Spinal cord (tissue), 10 donors: Measurements from ENCODE around the gene THEMIS2. TPM values are rescaled to one million over a fixed set of nuclear protein-coding genes. Genes with fewer than 3 reads are reported as not detected.
"Not testable (repeated sequence)": the region's sequence is repeated elsewhere in the genome, so short reads cannot be mapped to it uniquely, and the experiment has no call there.

Experiments used
- DNase-seq, 6 donors: peaks; one replicate each; pipeline versions ENCODE4 v3.0.0 to v3.0.0-alpha.2; 2013 to 2015; ENCODE audit warnings: low spot score in 6 of 6, low read depth in 4 of 6
- H3K27ac ChIP-seq: one replicate; pipeline ENCODE4 v1.5.1; 2013; ENCODE audit warnings: low read depth, low read length, control low read depth
- H3K27me3 ChIP-seq: one replicate; pipeline ENCODE4 v1.6.1; 2013; ENCODE audit warnings: low read length; ENCODE audit not compliant: control insufficient read depth, insufficient read depth
- H3K36me3 ChIP-seq: one replicate; pipeline ENCODE4 v1.6.1; 2013; ENCODE audit warnings: low read length; ENCODE audit not compliant: control insufficient read depth, insufficient read depth
- H3K4me1 ChIP-seq: one replicate; pipeline ENCODE4 v1.6.1; 2013; ENCODE audit warnings: low read length; ENCODE audit not compliant: control insufficient read depth, insufficient read depth
- H3K4me3 ChIP-seq: one replicate; pipeline ENCODE4 v1.5.1; 2013; ENCODE audit warnings: low read depth, low read length, control low read depth
- H3K9me3 ChIP-seq: one replicate; pipeline ENCODE4 v1.6.1; 2013; ENCODE audit warnings: low read length; ENCODE audit not compliant: control insufficient read depth, insufficient read depth
- WGBS: methylation state at CpG from one replicate; pipeline ENCODE4 v1.1.5; 2013; ENCODE audit warnings: missing lambda C conversion rate; ENCODE audit not compliant: insufficient coverage; 5-methylcytosine and 5-hydroxymethylcytosine counted together
- polyA plus RNA-seq, 2 donors: library from polyadenylated mRNA; unstranded; fragments of 120-200 nt; gene quantifications; one replicate each; pipeline ENCODE4 v1.2.1, GENCODE V29; 2013; ENCODE audit not compliant: insufficient read length in 2 of 2
- total RNA-seq, 2 donors: library from RNA; depleted of rRNA in 1 of 2; stranded (reverse); fragments of 120-200 nt in 1 of 2; fragments of >200 nt in 1 of 2; gene quantifications; one replicate each; pipeline versions ENCODE4 v1.2.3 to v1.2.4, GENCODE V29; 2013 to 2014
- donor health status: healthy.

Gene THEMIS2
- total and polyA plus RNA-seq, 4 donors = 7.4 to 14.6 (median 9.1) TPM

GRCh38 chr1:27835046-27835445 is 37.3 kb upstream of the THEMIS2 start:
- no peak overlapping the region for H3K27ac ChIP-seq
- H3K9me3 ChIP-seq = no peaks in the 10 kb centered on the region
- peaks cover 17% of the 10 kb centered on the region for H3K36me3 ChIP-seq
- no peaks in the 10 kb centered on the region for H3K27me3 ChIP-seq
- H3K4me3 ChIP-seq = no peak overlapping the region
- H3K4me1 ChIP-seq = peaks cover 4% of the 10 kb centered on the region
- peak in 1 of 6 donors; percentile 55 for DNase-seq

GRCh38 chr1:27835501-27835900 is 36.8 kb upstream of the THEMIS2 start:
- no peak overlapping the region for H3K4me3 ChIP-seq
- H3K27me3 ChIP-seq = no peaks in the 10 kb centered on the region
- no peaks in the 10 kb centered on the region for H3K9me3 ChIP-seq
- peak in 1 of 6 donors; percentile 46 for DNase-seq
- H3K36me3 ChIP-seq = peaks cover 17% of the 10 kb centered on the region
- WGBS = no CpG with 5 or more reads among the region's 1 CpG
- no peaks in the 10 kb centered on the region for H3K4me1 ChIP-seq
- H3K27ac ChIP-seq = no peak overlapping the region

- 99% methylated on average over 6 of the region's 7 CpGs for WGBS
- Histone ChIP-seq H3K9me3 (no peaks in the 10 kb centered on the region), H3K27me3 (no peaks in the 10 kb centered on the region), H3K4me1 (no peaks in the 10 kb centered on the region), H3K4me3 (no peak overlapping the region), H3K27ac (no peak overlapping the region), H3K36me3 (peaks cover 41% of the 10 kb centered on the region)
- DNase-seq = no peak
Observed at GRCh38 chr1:27849951-27850350, 22.4 kb upstream of the THEMIS2 start.

GRCh38 chr1:27855085-27855484 is 17.3 kb upstream of the THEMIS2 start:
- H3K4me3 ChIP-seq = no peak overlapping the region
- H3K27me3 ChIP-seq = no peaks in the 10 kb centered on the region
- H3K9me3 ChIP-seq = no peaks in the 10 kb centered on the region
- peaks cover 6% of the 10 kb centered on the region for H3K36me3 ChIP-seq
- H3K27ac ChIP-seq = no peak overlapping the region
- DNase-seq = no peak
- peaks cover 14% of the 10 kb centered on the region for H3K4me1 ChIP-seq
- WGBS = 98% methylated on average over 4 of the region's 6 CpGs

GRCh38 chr1:27856561-27857343 is 15.6 kb upstream of the THEMIS2 start:
- peaks cover 1% of the 10 kb centered on the region for H3K36me3 ChIP-seq
- H3K4me1 ChIP-seq = peaks cover 14% of the 10 kb centered on the region
- 75% methylated on average over 7 of the region's 12 CpGs for WGBS
- H3K4me3 ChIP-seq = no peak overlapping the region
- H3K27me3 ChIP-seq = no peaks in the 10 kb centered on the region
- H3K27ac ChIP-seq = no peak overlapping the region
- H3K9me3 ChIP-seq = no peaks in the 10 kb centered on the region
- DNase-seq = no peak

- H3K4me3 ChIP-seq, H3K36me3 ChIP-seq, H3K27me3 ChIP-seq, H3K9me3 ChIP-seq, H3K27ac ChIP-seq, DNase-seq: not testable (repeated sequence)
- peaks cover 18% of the 10 kb centered on the region for H3K4me1 ChIP-seq
- 98% methylated on average over 4 of the region's 11 CpGs for WGBS
Observed at GRCh38 chr1:27857552-27857951, 14.8 kb upstream of the THEMIS2 start.

GRCh38 chr1:27858072-27858948 is 14.0 kb upstream of the THEMIS2 start:
- Histone ChIP-seq H3K27ac (no peak overlapping the region), H3K9me3 (no peaks in the 10 kb centered on the region), H3K27me3 (no peaks in the 10 kb centered on the region), H3K36me3 (no peaks in the 10 kb centered on the region), H3K4me3 (no peak overlapping the region), H3K4me1 (peaks cover 23% of the 10 kb centered on the region)
- 34% methylated on average over 6 of the region's 10 CpGs for WGBS
- DNase-seq = peak; percentile 60 to 89 (median 64)

- 62% methylated on average over 14 of the region's 14 CpGs for WGBS
- Histone ChIP-seq H3K36me3 (no peaks in the 10 kb centered on the region), H3K27ac (no peak overlapping the region), H3K4me3 (no peak overlapping the region), H3K9me3 (no peaks in the 10 kb centered on the region), H3K27me3 (no peaks in the 10 kb centered on the region), H3K4me1 (peaks cover 25% of the 10 kb centered on the region)
- no peak for DNase-seq
Observed at GRCh38 chr1:27858949-27859576, 13.3 kb upstream of the THEMIS2 start.

GRCh38 chr1:27861436-27861835 is 10.9 kb upstream of the THEMIS2 start:
- no peaks in the 10 kb centered on the region for H3K36me3 ChIP-seq
- H3K27me3 ChIP-seq = no peaks in the 10 kb centered on the region
- H3K4me3 ChIP-seq = no peak overlapping the region
- H3K27ac ChIP-seq = no peak overlapping the region
- peaks cover 25% of the 10 kb centered on the region for H3K4me1 ChIP-seq
- DNase-seq = no peak
- H3K9me3 ChIP-seq = no peaks in the 10 kb centered on the region
- WGBS = 92% methylated on average over 6 of the region's 10 CpGs
